RPMI7951 (cell line): ENCODE data around the gene ARID4B. TPM values are rescaled to one million over a fixed set of nuclear protein-coding genes. Genes with fewer than 3 reads are reported as not detected.
"Not testable (repeated sequence)": the region's sequence is repeated elsewhere in the genome, so short reads cannot be mapped to it uniquely, and the experiment has no call there.

Source experiments
- DNase-seq: peaks from one replicate; pipeline ENCODE4 v3.0.0-alpha.2; 2012; ENCODE audit warnings: low read depth
- total RNA-seq: library from RNA; depleted of rRNA; stranded (reverse); fragments of >200 nt; shearing (Covaris generic); gene quantifications from 2 replicates; pipeline ENCODE4 v1.2.3, GENCODE V29; 2014

The ARID4B gene
- total RNA-seq, 1 experiment from 2014 or later: 16.9 TPM

- DNase-seq: peak; percentile 16
Measured at GRCh38 chr1:235270625-235271024, 57.4 kb downstream of the ARID4B start.

- DNase-seq: not testable (repeated sequence)
Measured at GRCh38 chr1:235269990-235270389, 58.0 kb downstream of the ARID4B start.

GRCh38 chr1:235268379-235269125, 59.4 kb downstream of the ARID4B start:
- DNase-seq: no peak

DNA sequence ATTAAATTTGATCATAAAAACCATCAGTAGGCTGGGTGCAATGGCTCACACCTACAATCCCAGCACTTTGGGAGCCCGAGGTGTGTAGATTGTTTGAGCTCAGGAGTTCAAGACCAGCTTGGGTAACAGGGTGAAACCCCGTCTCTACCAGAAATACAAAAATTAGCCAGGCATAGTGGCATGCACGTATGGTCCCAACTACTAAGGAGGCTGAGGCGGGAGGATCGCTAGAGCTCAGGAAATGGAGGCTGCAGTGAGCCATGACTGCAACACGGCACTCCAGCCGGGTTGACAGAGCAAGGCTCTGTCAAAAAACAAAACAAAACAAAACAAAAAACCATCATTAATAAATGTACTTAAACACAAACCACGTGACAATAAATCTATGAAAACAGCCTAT, 61.0 kb downstream of the ARID4B start:
- no peak for DNase-seq

GRCh38 chr1:235266325-235266724, 61.7 kb downstream of the ARID4B start:
- DNase-seq: no peak

GRCh38 chr1:235265900-235266299, 62.1 kb downstream of the ARID4B start:
- no peak for DNase-seq

DNA sequence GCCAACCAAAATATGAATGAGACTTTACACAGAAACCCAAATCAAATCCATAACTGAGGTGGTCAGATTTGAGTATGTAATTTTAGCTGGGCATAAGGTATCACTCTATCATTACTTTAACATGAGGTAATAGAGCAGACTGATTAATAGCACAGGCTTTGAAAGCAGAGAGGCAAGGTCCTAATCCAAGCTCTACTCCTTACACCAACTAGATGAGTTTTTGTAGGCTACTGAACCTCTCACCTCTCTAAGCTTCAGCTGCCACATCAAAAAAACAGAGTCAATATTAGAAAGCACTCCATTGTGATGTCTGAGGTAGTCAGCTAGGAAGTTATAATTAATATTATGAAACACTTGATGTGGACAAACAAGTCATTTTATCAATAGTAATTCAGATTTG, 63.7 kb downstream of the ARID4B start:
- DNase-seq: no peak

GRCh38 chr1:235262539-235262938, 65.4 kb downstream of the ARID4B start:
- no peak for DNase-seq

GRCh38 chr1:235261243-235261642, 66.7 kb downstream of the ARID4B start:
- DNase-seq: no peak

- DNase-seq: no peak
Measured at GRCh38 chr1:235259133-235259778, 68.7 kb downstream of the ARID4B start.

- not testable (repeated sequence) for DNase-seq
Measured at GRCh38 chr1:235258068-235258467, 69.9 kb downstream of the ARID4B start.

DNA sequence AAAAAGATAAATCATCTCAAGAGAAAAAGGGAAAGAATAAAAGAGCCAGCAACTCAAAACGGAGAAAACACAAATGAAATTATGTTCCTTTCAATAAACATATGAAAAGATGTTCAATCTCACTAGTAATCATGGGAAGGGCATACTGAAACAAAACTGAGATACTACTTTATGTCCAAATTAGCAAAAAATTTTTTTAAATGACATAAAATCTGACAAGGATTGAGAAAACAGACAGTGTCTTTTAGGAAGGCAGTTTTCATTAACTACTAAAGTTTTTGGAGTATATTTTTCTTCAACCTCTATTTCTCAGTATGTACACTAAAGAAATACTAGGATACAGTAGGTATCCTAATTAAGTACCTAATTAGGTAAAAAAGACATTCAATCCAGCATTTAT, 73.3 kb downstream of the ARID4B start:
- no peak for DNase-seq

- peak; percentile 70 for DNase-seq
Measured at GRCh38 chr1:235253219-235253962, 74.6 kb downstream of the ARID4B start.

DNA sequence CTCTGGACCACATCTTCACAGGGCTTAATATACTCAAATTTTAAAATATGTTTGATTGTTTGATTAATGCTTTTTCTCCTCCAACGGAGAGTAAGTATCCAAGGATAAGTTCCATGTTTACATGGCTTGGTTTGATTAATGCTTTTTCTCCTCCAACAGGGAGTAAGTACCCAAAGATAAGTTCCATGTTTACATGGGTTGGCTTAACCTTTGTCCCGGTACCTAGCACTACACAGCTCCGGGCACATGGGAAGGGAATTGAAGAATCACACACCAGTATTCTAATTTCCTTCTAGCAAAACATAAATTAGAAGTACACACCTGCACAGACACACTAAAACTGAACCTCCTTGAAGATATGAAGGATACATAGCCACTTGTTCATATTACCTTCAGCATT, 77.5 kb downstream of the ARID4B start:
- DNase-seq: no peak

DNA sequence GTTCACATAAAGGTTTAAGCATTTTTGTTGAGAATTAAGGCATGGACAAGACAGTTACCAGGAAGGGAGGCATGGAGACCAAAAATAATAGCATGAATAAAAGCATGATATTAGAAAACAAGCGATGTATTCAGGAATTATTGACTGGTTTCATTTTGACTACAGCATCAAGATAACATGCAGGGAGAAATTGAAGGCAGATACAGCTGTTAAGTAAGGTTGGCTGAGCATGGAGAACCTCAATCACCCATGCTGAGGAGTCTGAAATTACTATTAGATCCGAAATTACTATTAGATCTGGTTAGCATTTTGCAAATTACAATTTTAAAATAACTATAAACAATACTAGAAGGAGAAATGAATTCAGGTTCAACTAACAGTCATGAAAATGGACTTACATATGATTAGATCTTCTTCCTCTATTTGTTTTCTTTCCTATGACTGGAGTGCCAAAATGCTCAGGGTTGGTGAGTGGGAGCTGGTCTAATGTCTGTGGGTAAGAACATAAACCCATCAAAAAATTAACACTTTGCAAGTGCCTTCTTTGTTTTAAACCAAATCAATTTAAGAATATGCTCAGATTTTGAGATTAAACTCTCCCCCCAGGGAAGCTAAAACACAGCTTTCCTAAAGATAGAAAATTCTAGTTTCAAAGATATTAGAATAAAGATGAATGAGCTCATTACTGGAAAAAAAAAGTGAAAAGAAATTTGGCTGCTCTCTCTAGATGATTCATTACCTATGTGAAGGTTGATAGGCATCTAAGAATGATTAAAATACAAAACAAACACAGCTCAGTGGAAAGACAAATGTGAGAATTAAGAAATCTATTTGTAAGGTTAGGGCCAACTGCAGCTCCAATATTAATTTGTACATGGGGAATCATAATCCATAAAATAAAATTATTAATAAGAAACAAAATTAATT, 81.7 kb downstream of the ARID4B start:
- no peak for DNase-seq

GRCh38 chr1:235244974-235245592, 82.9 kb downstream of the ARID4B start:
- no peak for DNase-seq

GRCh38 chr1:235240960-235241359, 87.0 kb downstream of the ARID4B start:
- no peak for DNase-seq

- DNase-seq: no peak
Measured at GRCh38 chr1:235239851-235240250, 88.1 kb downstream of the ARID4B start.

GRCh38 chr1:235238558-235238957, 89.4 kb downstream of the ARID4B start:
- no peak for DNase-seq

- no peak for DNase-seq
Measured at GRCh38 chr1:235236128-235236527, 91.9 kb downstream of the ARID4B start.

GRCh38 chr1:235229868-235230267, 98.1 kb downstream of the ARID4B start:
- no peak for DNase-seq
